HL-60/S4 treated with phorbol 12-myristate 13-acetate at 8.2 ng/mL for 4 days and 3 days (cell line): ENCODE results near the gene COX6A2.

Experiments used
- in situ Hi-C: fragments of 300-500 bp; cut with MboI; formaldehyde crosslinking; loops from 2 replicates; pipeline ENCODE4 v1.15.0; 2022; ENCODE audit warnings: low sequenced_read_pairs

Gene COX6A2

DNA sequence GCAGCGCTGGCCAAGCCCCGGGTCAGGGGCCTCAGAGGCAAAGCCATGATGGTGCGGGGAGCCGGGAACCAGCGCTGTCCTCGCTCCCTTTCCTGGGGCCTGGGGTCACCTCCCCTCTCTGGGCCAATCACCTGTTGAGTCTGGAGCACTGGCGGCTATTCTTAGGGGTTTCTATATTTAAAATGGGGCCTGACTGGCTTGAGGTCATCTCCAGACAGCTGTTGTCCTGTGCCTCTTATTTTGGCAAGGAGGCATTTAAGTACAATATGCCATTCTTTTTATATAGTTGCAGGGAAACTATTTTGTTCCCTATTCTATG, at the start of gene COX6A2:
Gene COX6A2, minus strand, starts transcription at position 82 of the 319 bp plus-strand sequence. Its CDS starts 35 bp downstream, at position 47.
- in situ Hi-C loops = no loop called here

DNA sequence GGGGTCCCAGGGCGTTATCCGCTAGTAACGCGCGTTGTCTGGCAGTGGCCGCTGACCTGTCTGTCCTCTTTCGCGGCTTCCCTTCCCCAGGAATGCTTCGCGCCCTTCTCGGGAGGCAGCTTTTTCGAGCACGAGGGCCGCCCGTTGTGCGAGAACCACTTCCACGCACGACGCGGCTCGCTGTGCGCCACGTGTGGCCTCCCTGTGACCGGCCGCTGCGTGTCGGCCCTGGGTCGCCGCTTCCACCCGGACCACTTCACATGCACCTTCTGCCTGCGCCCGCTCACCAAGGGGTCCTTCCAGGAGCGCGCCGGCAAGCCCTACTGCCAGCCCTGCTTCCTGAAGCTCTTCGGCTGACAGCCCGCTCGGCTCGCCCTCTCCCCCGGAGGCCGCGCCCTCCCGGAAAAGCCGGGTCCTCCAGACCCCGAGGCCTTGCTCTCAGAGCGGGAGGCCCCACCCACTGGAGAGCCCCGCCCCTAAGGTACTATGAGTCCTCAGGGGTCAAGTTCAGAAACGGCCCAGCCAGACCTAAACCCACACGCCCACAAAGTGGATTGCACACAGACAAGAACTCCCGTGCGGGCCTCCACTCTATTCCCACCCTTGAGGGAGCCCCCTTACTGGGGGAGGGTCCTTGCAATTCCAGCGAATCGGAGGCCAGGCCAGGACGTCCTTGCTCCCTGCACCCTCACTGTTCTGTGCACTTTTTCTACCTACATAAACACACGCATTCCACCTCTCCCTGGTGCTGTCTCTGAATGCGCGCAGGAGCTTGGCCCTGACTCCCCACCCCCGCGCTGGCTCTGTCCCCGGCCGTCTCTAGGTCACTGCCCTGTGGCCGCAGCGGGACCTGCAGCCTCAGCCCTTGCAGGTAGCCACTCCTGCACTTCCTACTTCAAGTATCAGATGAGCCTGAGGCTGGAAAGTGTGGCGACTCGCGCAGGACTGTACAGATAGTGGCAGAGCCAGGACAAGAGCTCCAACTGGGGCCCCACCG, 49.4 kb upstream of the COX6A2 start:
- in situ Hi-C loops = no loop called here

DNA sequence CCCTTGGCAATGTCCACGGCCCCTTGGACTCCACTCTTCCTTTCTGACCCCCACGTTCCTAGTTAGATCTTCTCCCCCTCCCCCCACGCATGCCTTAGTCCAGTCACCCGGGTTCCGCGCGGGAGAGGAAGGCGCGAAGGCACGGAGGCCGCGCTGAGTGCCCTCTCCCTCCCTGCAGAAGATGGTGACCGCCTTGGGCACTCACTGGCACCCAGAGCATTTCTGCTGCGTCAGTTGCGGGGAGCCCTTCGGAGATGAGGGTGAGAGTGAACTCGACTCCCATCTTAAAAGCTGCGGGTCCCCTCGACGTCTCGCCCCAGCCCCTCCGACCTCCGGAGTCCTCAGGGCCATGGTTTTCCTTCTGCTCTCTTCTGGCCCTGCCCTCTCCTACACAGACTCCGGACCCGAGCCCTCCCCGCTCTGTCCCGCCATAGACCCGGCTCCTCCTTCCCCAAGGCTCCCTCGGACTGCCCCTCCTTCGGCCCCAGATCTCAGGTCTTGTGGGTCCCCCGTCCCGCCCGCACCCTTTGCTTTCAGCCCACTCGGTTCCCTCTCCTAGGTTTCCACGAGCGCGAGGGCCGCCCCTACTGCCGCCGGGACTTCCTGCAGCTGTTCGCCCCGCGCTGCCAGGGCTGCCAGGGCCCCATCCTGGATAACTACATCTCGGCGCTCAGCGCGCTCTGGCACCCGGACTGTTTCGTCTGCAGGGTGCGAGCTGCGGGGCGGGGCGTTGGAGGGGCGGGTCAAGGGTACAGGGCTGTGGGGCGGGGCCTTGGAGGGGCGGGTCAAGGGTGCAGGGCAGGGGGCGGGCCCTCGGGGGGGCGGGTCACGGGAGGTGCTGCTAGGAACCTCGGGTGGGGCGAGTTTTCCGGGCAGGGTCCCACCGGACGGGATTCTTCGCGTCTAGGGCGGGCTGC, 48.4 kb upstream of the COX6A2 start:
- in situ Hi-C loops = no loop called here

DNA sequence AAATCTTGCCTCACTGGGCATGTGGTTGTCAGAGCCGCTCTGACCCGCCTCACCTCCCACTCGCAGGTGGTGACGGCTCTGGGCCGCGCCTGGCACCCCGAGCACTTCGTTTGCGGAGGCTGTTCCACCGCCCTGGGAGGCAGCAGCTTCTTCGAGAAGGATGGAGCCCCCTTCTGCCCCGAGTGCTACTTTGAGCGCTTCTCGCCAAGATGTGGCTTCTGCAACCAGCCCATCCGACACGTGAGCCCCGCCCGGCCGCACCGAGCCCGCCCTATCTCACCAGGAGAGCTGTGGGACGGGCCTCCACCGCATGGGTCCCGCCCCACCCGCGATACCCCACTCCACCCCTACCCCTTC, 47.8 kb upstream of the COX6A2 start:
- in situ Hi-C loops = no loop called here

DNA sequence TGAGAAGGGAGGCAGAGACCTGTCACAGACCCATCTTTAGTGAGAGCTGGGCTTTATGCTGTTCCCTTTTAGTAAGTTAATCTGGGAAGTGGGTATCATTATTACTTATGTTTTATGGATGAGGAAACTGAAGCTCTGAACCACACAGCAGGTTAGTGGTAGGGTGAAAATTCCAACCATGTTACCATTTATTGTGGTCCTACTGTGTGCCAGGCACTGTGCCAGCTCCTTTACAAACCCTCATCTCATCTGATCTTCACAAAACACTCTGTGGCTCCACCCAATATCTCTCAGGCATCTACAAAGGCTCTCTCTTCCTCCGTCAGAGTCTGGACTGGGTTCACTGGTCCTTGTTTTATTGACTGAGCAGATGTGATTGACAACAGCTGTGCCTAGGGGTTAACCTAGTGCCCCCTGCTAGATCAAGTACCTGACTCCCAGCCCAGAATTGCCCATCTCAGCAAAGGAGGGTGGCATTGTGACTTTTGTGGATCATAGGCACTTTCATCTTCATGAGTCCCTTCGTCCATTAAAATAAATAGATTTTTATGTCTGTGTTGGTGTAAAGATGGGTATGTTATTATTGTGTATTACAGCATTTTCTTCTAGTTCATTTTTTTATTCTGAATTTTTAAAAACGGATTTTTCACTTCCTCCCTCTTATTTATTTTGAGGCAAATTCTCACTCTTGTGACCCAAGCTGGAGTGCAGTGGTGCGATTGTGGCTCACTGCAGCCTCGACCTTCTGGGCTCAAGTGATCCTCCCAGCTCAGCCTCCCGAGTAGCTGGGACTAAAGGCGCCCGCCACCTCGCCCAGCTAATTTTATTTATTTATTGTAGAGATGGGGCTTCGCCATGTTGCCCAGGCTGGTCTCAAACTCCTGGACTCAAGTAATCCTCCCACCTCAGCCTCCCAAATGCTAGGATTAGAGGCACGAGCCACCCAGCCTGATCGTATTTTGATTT, 46.9 kb upstream of the COX6A2 start:
- in situ Hi-C loops = loop anchor here (25.0 kb wide), 2 partner anchors 387 to 488 kb away; partner anchors contain the start of genes HSD3B7 and ZNF267

DNA sequence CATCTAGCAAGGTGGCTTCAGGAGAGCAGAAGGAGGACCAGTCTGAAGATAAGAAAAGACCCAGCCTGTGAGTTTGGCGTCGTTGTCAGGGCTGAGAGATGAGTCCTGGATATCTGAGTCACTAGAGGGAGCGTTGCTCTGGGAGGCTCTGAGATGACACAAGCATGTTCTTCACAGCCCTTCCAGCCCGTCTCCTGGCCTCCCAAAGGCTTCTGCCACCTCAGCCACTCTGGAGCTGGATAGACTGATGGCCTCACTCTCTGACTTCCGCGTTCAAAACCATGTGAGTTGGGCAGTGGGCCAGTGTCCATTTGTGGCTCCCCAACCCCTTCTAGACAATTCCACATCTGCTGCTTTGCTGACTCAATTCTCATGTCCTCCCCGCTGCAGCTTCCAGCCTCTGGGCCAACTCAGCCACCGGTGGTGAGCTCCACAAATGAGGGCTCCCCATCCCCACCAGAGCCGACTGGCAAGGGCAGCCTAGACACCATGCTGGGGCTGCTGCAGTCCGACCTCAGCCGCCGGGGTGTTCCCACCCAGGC, 46.1 kb upstream of the COX6A2 start:
- in situ Hi-C loops = loop anchor here (25.0 kb wide), 2 partner anchors 388 to 487 kb away; partner anchors contain the start of genes HSD3B7 and ZNF267

DNA sequence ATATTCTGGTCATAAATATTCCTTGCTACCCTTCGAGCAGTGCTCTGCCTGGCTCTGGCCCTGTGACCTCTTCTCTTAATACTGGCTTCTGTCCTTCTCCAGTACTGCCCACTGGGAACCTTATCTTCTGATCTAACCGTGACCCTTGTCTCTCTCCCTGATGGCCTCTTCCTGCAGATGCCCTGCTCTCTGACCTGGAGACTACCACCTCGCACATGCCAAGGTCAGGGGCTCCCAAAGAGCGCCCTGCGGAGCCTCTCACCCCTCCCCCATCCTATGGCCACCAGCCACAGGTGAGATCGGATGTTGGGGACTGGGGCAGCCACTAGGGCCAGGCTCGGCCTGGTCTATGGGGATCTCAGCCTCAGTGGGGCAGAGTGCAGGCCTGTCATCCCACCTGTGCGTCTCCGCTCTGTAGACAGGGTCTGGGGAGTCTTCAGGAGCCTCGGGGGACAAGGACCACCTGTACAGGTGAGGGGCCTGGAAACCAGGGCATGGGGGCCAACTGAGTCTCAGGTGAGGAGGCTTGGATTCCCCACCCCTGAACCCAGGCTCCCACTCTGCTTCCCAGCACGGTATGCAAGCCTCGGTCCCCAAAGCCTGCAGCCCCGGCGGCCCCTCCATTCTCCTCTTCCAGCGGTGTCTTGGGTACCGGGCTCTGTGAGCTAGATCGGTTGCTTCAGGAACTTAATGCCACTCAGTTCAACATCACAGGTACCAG, 45.3 kb upstream of the COX6A2 start:
- in situ Hi-C loops = loop anchor here (25.0 kb wide), 2 partner anchors 389 to 486 kb away; partner anchors contain the start of genes HSD3B7 and ZNF267

DNA sequence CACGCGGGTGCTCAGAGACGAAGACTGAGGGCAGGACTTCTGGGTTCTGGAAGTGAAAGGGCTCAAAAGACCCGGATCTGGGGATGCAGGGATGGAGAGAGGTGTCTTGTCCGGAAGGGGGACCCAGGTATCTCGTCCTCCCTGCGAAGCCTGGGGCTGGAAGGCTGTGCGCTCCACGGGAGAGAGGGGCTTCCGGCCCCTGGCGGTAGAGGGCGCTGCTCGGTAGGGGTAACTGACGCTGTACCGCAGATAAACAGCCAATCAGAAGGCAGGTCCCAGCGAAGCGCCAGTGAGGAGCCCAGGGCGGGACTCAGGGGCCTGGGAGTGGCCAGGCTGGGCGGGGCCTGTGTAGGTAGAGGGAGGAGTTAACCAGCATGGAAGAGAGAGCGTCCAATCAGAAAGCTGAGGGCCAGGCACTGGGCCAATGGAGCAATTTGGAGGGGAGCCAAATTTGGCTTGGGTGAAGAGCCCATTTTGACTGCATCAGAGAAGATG, 44.6 kb upstream of the COX6A2 start:
- in situ Hi-C loops = loop anchor here (25.0 kb wide), 2 partner anchors 390 to 485 kb away; partner anchors contain the start of genes HSD3B7 and ZNF267

DNA sequence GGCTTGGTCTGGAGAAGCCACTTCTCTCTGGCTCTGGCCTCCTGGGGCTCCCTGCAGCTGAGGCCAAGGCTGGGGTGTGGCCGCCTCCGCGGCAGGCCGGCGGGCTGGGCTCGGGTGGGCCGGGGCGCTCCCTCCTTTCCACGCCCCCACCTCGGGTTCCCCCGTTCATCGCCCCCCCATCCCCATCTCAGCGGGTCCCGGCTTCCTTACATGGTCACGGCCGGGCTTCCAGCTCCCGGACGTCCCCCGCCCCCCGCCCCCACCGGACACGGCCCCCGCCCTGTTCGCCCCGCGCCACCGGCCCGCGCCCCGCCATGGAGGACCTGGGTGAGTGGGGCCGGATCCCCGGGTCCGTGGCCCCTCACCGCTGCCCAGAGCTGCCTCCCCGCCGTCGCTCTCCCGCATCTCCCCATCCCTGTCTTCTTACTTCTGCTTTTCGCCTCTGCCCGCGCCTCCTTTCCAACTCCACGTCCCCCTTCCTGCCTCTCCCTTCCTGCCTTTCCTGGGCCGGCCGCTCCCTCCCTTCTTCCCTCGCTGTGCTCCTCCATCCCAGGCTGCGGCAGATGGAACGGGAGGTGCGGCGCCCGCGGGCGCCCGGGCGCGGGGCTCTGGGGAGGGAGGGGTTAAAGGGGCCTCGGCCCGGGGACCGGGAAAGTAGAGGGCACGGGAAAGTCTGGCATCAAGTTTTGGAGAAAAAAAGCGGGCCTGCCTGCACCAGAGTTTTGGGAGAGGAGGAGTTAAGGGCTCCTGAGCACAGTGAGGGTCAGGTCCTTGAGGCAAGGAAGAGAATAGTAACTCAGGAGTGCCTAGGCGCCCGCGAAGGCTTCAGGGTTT, 43.9 kb upstream of the COX6A2 start, which contains the start of gene TGFB1I1:
Gene TGFB1I1, plus strand, starts transcription at position 278 of the 834 bp plus-strand sequence. Its CDS starts 37 bp downstream, at position 315.
- in situ Hi-C loops = loop anchor here (25.0 kb wide), 2 partner anchors 390 to 485 kb away; partner anchors contain the start of genes HSD3B7 and ZNF267

DNA sequence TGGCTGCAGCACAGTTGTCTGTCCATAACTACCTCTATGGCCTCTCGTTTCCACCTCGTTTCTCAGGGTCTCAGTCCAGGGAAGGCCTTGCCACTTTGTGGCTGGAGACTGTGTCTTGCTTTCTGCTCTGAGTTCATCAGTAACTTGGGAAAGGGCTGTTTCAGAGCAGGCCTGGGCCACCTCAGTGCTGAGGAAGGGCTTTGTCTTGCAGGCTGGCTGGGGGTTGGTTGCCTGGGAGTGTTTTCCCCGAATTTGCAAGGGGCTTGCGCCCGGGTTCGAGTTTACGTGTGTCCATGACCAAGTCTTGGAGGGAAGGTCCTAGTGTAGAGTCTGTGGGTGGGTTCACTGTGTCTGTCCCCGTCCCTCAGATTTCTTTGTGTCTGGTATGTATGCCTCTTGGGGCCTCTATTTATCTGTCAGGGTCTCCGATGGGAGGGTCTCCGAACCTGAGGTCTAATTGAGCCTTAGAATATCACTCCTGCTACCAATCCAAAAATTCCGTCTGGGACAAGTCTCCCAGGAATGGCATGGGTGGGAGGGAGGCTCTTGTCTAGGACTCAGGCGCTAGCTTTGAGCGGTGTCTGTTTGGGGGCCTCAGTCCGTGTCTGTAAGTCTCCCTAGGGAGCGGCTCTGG, 43.2 kb upstream of the COX6A2 start:
- in situ Hi-C loops = loop anchor here (25.0 kb wide), 2 partner anchors 391 to 484 kb away; partner anchors contain the start of genes HSD3B7 and ZNF267

DNA sequence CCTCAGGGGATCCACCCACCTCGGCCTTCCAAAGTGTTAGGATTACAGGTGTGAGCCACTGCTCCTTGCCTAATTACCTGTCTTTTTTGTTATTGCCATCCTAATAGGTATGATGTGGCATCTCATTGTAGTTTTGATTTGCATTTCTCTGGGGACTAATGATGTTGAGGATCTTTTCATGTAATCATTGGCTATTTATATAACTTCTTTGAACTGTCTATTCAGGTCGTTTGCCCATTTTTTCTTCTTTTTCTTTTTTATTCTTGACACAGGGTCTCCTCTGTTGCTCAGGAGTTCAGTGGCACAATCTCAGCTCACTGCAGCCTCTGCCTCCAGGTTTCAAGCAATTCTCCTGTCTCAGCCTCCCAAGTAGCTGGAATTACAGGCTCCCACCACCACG, 42.5 kb upstream of the COX6A2 start:
- in situ Hi-C loops = loop anchor here (25.0 kb wide), 2 partner anchors 392 to 483 kb away; partner anchors contain the start of genes HSD3B7 and ZNF267

DNA sequence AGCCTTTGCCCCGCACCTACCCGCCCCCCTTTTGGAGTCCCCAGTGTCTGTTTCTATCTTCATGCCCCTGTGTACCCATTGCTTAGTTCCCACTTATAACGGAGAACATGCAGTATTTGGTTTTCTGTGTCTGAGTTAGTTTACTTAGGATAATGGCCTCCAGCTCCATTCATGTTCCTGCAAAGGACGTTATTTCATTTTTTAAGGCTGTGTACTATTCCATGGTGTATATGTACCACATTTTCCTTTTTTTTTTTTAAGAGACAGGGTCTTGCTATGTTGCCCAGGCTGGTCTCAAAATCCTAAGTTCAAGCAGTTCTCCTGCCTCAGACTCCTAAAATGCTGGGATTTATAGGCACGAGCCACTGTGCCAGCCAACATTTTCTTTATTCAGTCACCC, 39.7 kb upstream of the COX6A2 start:
- in situ Hi-C loops = loop anchor here (25.0 kb wide), 2 partner anchors 394 to 481 kb away; partner anchors contain the start of genes HSD3B7 and ZNF267

DNA sequence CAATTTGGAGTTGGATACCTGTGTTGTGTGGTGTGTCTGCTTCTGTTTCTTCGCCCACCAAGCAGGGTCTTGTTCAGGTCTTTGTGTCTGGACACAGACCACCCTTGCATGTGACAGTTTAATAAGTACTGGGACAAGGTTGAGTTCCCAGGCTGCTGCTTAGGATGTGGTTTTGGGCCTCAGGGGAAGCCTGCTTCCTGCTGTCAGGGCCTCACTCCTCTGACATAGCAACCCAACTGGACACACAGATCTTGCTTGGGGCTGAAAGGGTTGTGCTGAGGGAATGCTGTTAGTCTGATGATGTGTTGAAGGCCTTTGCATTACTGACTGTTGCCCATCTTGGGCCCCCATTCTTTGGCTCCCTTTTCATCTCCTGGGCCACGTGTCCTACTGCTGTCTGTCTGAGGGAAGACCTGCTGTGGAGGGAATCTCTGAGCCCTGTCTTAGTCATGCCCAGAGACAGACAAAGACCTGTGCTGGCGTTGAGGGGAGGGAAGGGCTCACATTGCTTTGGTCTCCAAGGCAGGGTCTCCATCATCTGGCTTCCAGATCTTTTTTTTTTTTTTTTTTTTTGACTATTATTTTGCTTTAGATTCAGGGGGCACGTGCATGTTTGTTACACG, 39.1 kb upstream of the COX6A2 start:
- in situ Hi-C loops = loop anchor here (25.0 kb wide), 2 partner anchors 395 to 480 kb away; partner anchors contain the start of genes HSD3B7 and ZNF267

DNA sequence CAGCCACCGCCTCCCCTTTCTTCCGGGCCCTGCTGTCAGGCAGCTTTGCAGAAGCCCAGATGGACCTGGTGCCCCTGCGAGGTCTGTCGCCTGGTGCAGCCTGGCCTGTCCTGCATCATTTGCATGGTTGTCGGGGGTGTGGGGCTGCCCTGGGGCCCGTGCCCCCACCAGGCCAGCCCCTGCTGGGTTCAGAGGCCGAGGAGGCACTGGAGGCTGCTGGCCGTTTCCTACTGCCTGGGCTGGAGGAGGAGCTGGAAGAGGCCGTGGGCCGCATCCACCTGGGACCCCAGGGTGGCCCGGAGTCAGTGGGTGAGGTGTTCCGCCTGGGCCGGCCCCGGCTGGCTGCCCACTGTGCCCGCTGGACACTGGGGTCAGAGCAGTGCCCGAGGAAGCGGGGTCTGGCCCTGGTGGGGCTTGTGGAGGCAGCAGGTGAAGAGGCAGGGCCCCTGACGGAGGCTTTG, 38.3 kb upstream of the COX6A2 start:
- in situ Hi-C loops = loop anchor here (25.0 kb wide), 2 partner anchors 396 to 479 kb away; partner anchors contain the start of genes HSD3B7 and ZNF267

DNA sequence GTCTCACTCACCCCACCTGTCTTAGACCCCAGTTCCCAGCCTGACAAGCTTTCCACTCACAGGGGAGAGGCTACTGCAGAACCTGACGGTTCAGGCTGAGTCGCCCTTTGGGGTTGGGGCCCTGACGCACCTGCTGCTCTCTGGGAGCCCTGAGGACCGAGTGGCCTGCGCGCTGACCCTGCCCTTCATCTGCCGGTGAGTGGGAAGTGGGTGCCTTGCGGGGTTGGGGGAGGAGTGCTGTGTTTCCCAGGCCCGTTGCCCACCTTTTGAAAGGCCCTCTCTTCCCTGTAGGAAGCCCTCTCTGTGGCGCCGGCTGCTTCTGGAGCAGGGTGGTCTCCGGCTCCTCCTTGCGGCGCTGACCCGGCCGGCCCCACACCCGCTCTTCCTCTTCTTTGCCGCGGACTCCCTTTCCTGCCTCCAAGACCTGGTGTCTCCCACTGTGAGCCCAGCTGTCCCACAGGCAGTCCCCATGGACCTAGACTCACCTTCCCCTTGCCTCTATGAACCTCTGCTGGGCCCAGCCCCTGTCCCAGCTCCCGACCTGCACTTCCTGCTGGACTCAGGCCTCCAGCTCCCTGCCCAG, 37.7 kb upstream of the COX6A2 start:
- in situ Hi-C loops = loop anchor here (25.0 kb wide), 2 partner anchors 396 to 479 kb away; partner anchors contain the start of genes HSD3B7 and ZNF267

DNA sequence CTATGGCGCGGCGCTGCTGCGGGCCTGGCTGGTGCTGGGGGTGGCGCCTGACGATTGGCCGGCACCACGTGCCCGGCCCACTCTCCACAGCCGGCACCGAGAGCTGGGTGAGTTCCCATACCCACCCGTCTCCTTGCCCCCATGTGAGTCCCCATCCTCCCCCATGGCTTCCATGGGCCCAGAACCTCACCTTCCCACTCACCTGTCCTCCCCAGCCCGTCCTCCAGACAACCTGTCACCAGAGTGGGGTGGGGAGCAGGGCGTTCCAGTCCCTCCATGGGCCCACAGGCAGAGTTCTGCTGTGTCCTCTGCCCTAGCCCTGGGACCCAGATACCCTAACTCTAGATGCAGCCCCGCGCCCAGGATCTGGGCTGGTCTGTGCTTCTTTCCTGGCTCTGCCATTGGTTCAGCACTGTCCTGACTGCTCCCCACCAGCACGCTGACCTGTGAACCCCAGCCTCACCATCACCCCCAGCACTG, 36.7 kb upstream of the COX6A2 start:
- in situ Hi-C loops = loop anchor here (25.0 kb wide), 2 partner anchors 397 to 478 kb away; partner anchors contain the start of genes HSD3B7 and ZNF267
